Measurements from ENCODE around the gene HSD17B12.

Gene HSD17B12

DNA sequence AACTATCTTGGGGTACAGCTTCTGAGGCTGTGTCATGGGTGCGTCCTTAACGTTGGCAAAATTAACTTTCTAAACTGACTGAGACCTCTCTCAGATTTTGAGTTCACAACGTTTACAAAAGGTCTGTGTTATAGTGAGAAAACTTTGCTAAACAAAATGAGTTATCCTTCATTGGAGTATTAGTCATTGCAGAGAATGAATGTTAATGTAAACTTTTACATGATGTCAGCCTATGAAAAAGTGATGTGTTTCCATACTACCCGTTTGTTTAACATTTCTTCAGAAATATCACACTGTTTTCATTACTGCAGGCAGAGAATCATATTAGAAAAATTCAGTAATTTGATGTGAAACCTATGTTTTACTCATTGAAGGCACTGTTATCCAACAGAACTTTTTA, 32.1 kb downstream of the HSD17B12 start:
- Histone ChIP-seq H3K4me3 (no peak overlapping the region), H3K27me3 (no peaks in the 10 kb centered on the region), H3K9me3 (no peaks in the 10 kb centered on the region), H3K36me3 (no peaks in the 10 kb centered on the region), H3K4me1 (peaks cover 0 to 9% (median 5%) of the 10 kb centered on the region in 4 donors), H3K27ac (no peak overlapping the region)
- no peak for TF ChIP-seq CTCF (IDR thresholded peaks at IDR 0.05)
- DNase-seq: no peak
- intact Hi-C loops (cut with DNase I; ENCODE audit: low total_unique reads): no loop called here

- no peak for DNase-seq
- Histone ChIP-seq H3K4me3 (no peak overlapping the region), H3K27ac (no peak overlapping the region), H3K36me3 (peaks cover 0 to 3% (median 0%) of the 10 kb centered on the region in 3 donors), H3K9me3 (no peaks in the 10 kb centered on the region), H3K4me1 (peaks cover 0 to 26% (median 5%) of the 10 kb centered on the region in 4 donors), H3K27me3 (no peaks in the 10 kb centered on the region)
- intact Hi-C loops (cut with DNase I; ENCODE audit: low total_unique reads): no loop called here
- TF ChIP-seq CTCF (IDR thresholded peaks at IDR 0.05): no peak
Measured at GRCh38 chr11:43718373-43718772, 37.8 kb downstream of the HSD17B12 start.

- TF ChIP-seq CTCF (IDR thresholded peaks at IDR 0.05): no peak
- intact Hi-C loops (cut with DNase I; ENCODE audit: low total_unique reads): no loop called here
- H3K4me3 ChIP-seq: no peak overlapping the region
- peaks cover 0 to under 1% (median 0%) of the 10 kb centered on the region in 3 donors for H3K36me3 ChIP-seq
- H3K27me3 ChIP-seq: no peaks in the 10 kb centered on the region
- no peaks in the 10 kb centered on the region for H3K9me3 ChIP-seq
- DNase-seq: no peak
- H3K4me1 ChIP-seq: peaks cover 0 to 32% (median 2%) of the 10 kb centered on the region in 4 donors
- no peak overlapping the region for H3K27ac ChIP-seq
Measured at GRCh38 chr11:43723617-43724016, 43.1 kb downstream of the HSD17B12 start.

DNA sequence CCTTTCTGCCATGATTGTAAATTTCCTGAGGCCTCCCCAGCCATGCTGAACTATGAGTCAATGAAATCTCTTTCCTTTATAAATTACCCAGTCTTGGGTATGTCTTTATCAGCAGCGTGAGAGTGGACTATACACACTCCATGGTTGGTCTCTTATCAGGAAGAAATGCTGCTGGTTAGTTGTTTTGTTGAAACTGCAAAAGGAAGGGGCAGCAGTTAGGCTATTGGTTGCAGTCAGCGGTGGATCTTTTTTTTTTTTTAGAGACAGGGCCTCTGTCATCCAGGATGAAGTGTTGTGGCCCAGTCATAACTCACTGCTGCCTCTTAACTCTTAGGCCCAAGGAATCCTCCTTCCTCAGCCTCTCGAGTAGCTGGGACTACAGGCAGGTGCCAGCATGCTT, 51.7 kb downstream of the HSD17B12 start:
- TF ChIP-seq CTCF (IDR thresholded peaks at IDR 0.05): no peak

DNA sequence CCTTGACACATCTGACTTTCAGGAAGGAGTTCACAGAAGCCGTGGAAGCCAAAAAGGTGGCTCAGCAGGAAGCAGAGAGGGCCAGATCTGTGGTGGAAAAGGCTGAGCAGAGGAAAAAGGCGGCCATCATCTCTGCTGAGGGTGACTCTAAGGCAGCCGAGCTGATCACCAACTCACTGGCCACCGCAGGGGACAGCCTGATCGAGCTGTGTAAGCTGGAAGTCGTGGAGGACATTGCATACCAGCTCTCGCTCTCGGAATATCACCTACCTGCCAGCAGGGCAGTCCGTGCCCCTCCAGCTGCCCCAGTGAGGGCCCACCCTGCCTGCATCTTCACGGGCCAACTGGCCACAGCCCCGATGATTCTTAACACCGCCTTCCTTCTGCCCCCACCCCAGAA, 53.7 kb downstream of the HSD17B12 start:
- H3K4me3 ChIP-seq: no peak overlapping the region
- H3K36me3 ChIP-seq: peaks cover 0 to 4% (median 0%) of the 10 kb centered on the region in 3 donors
- intact Hi-C loops (cut with DNase I; ENCODE audit: low total_unique reads): no loop called here
- TF ChIP-seq CTCF (IDR thresholded peaks at IDR 0.05): no peak
- H3K9me3 ChIP-seq: no peaks in the 10 kb centered on the region
- DNase-seq: no peak
- no peaks in the 10 kb centered on the region for H3K27me3 ChIP-seq
- peaks cover 0 to 42% (median 29%) of the 10 kb centered on the region in 4 donors for H3K4me1 ChIP-seq
- H3K27ac ChIP-seq: no peak overlapping the region

More for the DNA sequence above, 51.7 kb downstream of the HSD17B12 start:
- Histone ChIP-seq H3K36me3 (peaks cover 0 to 4% (median 0%) of the 10 kb centered on the region in 3 donors), H3K27me3 (no peaks in the 10 kb centered on the region), H3K4me1 (peaks cover 0 to 22% (median 13%) of the 10 kb centered on the region in 4 donors), H3K4me3 (no peak overlapping the region), H3K27ac (no peak overlapping the region), H3K9me3 (no peaks in the 10 kb centered on the region)
- intact Hi-C loops (cut with DNase I; ENCODE audit: low total_unique reads): no loop called here
- DNase-seq: no peak

DNA sequence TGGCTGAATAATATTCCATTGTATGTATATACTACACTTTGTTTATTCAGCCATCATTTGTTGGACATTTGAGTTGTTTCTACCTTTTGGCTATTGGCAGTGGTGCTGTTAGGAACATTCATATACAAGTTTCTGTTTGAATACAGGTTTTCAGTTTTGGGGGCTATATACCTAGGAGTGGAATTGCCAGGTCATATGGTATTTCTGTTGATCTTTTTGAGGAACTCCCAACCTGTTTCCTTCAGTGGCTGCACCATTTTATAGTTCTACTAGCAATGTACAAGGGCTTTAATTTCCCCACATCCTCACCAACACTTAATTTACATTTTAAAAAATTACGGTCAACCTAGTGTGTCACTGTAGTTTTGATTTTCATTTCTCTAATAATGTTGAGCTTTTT, 54.6 kb downstream of the HSD17B12 start:
- H3K27ac ChIP-seq: no peak overlapping the region
- no peak for DNase-seq
- peaks cover 0 to 45% (median 29%) of the 10 kb centered on the region in 4 donors for H3K4me1 ChIP-seq
- peaks cover 0 to 4% (median 0%) of the 10 kb centered on the region in 3 donors for H3K36me3 ChIP-seq
- H3K27me3 ChIP-seq: no peaks in the 10 kb centered on the region
- intact Hi-C loops (cut with DNase I; ENCODE audit: low total_unique reads): no loop called here
- H3K9me3 ChIP-seq: no peaks in the 10 kb centered on the region
- no peak for TF ChIP-seq CTCF (IDR thresholded peaks at IDR 0.05)
- no peak overlapping the region for H3K4me3 ChIP-seq
